ENCODE data around the gene VSNL1.

GRCh38 chr2:17688600-17688999 lies 148.1 kb downstream of the VSNL1 start:
- TF ChIP-seq EZH2phosphoT487 (IDR thresholded peaks at IDR 0.05; ENCODE audit: insufficient read depth, low read depth) (no peak), EZH2 (IDR thresholded peaks at IDR 0.05; ENCODE audit: insufficient read depth, poor library complexity, severe bottlenecking) (no peak)

Data from GM23248 (cell line).